Measurements from ENCODE around the gene SLC22A23. TPM values are rescaled to one million over a fixed set of nuclear protein-coding genes. Genes with fewer than 3 reads are reported as not detected.

The SLC22A23 gene
- total RNA-seq, 1 donor from 2014 or later: 0.95 TPM

- Mint-ChIP-seq H3K27ac (no peak overlapping the region), H3K36me3 (ENCODE audit: low read depth) (peaks cover 19% of the 10 kb centered on the region)
- intact Hi-C loops (cut with micrococcal nuclease): loop anchor here (1.0 to 5.0 kb wide), 7 partner anchors 96 to 879 kb away; partner anchors contain the start of genes BPHL, ECI2, NQO2 and RIPK1
Observed at GRCh38 chr6:3258201-3258600, 198.6 kb downstream of the SLC22A23 start.

GRCh38 chr6:3253597-3253961, 203.3 kb downstream of the SLC22A23 start:
- Mint-ChIP-seq H3K36me3 (ENCODE audit: low read depth) (no peaks in the 10 kb centered on the region), H3K27me3 (peaks cover 23% of the 10 kb centered on the region), H3K4me3 (no peak overlapping the region), H3K27ac (no peak overlapping the region), H3K4me1 (peaks cover 6% of the 10 kb centered on the region), H3K9me3 (peaks cover 5% of the 10 kb centered on the region)
- ATAC-seq (ENCODE audit: low read depth) (no peak), DNase-seq (no peak)
- POLR2A ChIA-PET: no interaction called here
- intact Hi-C loops (cut with micrococcal nuclease): no loop called here
- no peak for TF ChIP-seq CTCF (IDR thresholded peaks at IDR 0.05)
- CTCF ChIA-PET: interaction anchor here (1.2 kb wide), 1 partner anchor 128 kb away, joined by 3 read pairs; no protein-coding TSS in a partner anchor

More at GRCh38 chr6:3258201-3258600, 198.6 kb downstream of the SLC22A23 start:
- H3K9me3 Mint-ChIP-seq: peaks cover 5% of the 10 kb centered on the region
- no peak for ATAC-seq (ENCODE audit: low read depth)
- ChIA-PET CTCF (interaction anchor here (0.8 kb wide), 1 partner anchor 720 kb away, joined by 3 read pairs; no protein-coding TSS in a partner anchor), POLR2A (interaction anchor here (0.6 to 1.0 kb wide), 4 partner anchors 96 to 367 kb away, joined by 3 read pairs; partner anchors contain the start of gene BPHL)
- peak overlapping the region; percentile 83 for H3K4me3 Mint-ChIP-seq
- H3K27me3 Mint-ChIP-seq: peaks cover 6% of the 10 kb centered on the region
- DNase-seq: no peak
- H3K4me1 Mint-ChIP-seq: peaks cover 36% of the 10 kb centered on the region
- no peak for TF ChIP-seq CTCF (IDR thresholded peaks at IDR 0.05)

GRCh38 chr6:3252861-3253596, 203.8 kb downstream of the SLC22A23 start:
- intact Hi-C loops (cut with micrococcal nuclease): no loop called here
- ChIA-PET CTCF (interaction anchor here (1.4 to 3.6 kb wide), 2 partner anchors 96 to 127 kb away, joined by 5 to 22 read pairs; partner anchors contain the start of gene TUBB2A), POLR2A (no interaction called here)
- ATAC-seq (ENCODE audit: low read depth): no peak
- TF ChIP-seq CTCF (IDR thresholded peaks at IDR 0.05): no peak
- Mint-ChIP-seq H3K9me3 (peaks cover 5% of the 10 kb centered on the region), H3K4me3 (no peak overlapping the region), H3K27ac (no peak overlapping the region), H3K36me3 (ENCODE audit: low read depth) (no peaks in the 10 kb centered on the region), H3K27me3 (peaks cover 28% of the 10 kb centered on the region), H3K4me1 (peaks cover 6% of the 10 kb centered on the region)
- no peak for DNase-seq

- intact Hi-C loops (cut with micrococcal nuclease): no loop called here
- Mint-ChIP-seq H3K4me3 (no peak overlapping the region), H3K27ac (no peak overlapping the region), H3K27me3 (peaks cover 30% of the 10 kb centered on the region), H3K9me3 (peaks cover 5% of the 10 kb centered on the region), H3K36me3 (ENCODE audit: low read depth) (no peaks in the 10 kb centered on the region), H3K4me1 (peaks cover 6% of the 10 kb centered on the region)
- CTCF ChIA-PET: interaction anchor here (0.9 to 3.6 kb wide), 12 partner anchors 13 to 514 kb away, joined by 3 to 22 read pairs (median 4); partner anchors contain the start of genes NQO2 and TUBB2A
- POLR2A ChIA-PET: interaction anchor here (1.1 to 1.7 kb wide), 2 partner anchors 120 to 184 kb away, joined by 3 to 6 read pairs; partner anchors contain the start of gene RIPK1
- no peak for TF ChIP-seq CTCF (IDR thresholded peaks at IDR 0.05)
- no peak for ATAC-seq (ENCODE audit: low read depth)
- no peak for DNase-seq
Observed at GRCh38 chr6:3252369-3252768, 204.5 kb downstream of the SLC22A23 start.

All from activated B cell treated with CpG ODN at 0.5 μM for 24 hours (primary cell).